ENCODE data around the gene CENPT. TPM values are rescaled to one million over a fixed set of nuclear protein-coding genes. Genes with fewer than 3 reads are reported as not detected.

CENPT gene
- total and polyA plus RNA-seq, 2 of the 8 experiments (the other 6 are each of a cell fraction or from before 2014, with no cell fraction given), result 42.4 to 53.4 TPM

GRCh38 chr16:67868290-67868689 lies 20.8 kb upstream of the CENPT start:
- no peak overlapping the region for H3K9ac ChIP-seq (replicated peaks in 1 of 4; ENCODE audit: extremely low read depth in 1 of 4, low read depth in 3 of 4, low read length in 3 of 4)
- H3K79me2 ChIP-seq (ENCODE audit: control insufficient read depth in 1 of 2, insufficient read depth in 2 of 2, low read length in 2 of 2), result peaks cover 0 to 9% of the 10 kb centered on the region in 2 experiments; a peak in 2 of 4 replicates
- WGBS, 2 experiments (ENCODE audit: extremely low coverage in 1 of 2, insufficient coverage in 1 of 2, insufficient read length in 1 of 2, insufficient replicate concordance in 2 of 2, low coverage in 1 of 2, low lambda C conversion rate in 2 of 2, missing lambda C conversion rate in 1 of 2), result 98% methylated on average over 6 of the region's 6 CpGs; no CpG with 5 or more reads in 1 of the 2 experiments

More at GRCh38 chr16:67868290-67868689, 20.8 kb upstream of the CENPT start:
- peak overlapping the region; percentile 46 for H4K91ac ChIP-seq (replicated peaks; ENCODE audit: insufficient read length, low read length)
- H2BK12ac ChIP-seq (ENCODE audit: low read depth, low read length), result no peak overlapping the region
- no peak overlapping the region for H3K18ac ChIP-seq (ENCODE audit: extremely low read depth, low read length)
- H2AK5ac ChIP-seq (ENCODE audit: low read depth, low read length), result no peak overlapping the region
- no peak overlapping the region for H3K56ac ChIP-seq (replicated peaks; ENCODE audit: insufficient read length, low read depth, low read length)
- H3K4me1 ChIP-seq (replicated peaks in 1 of 4; ENCODE audit: control insufficient read depth in 3 of 4, insufficient read depth in 4 of 4, low read length in 3 of 4), result no peaks in the 10 kb centered on the region; a peak in 2 of 7 replicates
- ChIA-PET CTCF (ENCODE audit: partially characterized antibody) (interaction anchor here (0.9 to 12.2 kb wide), 7 partner anchors 15 to 197 kb away, joined by 3 to 123 read pairs (median 4); partner anchors contain the start of genes CENPT and NUTF2), POLR2A (ENCODE audit: partially characterized antibody) (interaction anchor here (0.6 to 1.0 kb wide), 2 partner anchors 9 to 210 kb away, joined by 3 read pairs; no protein-coding TSS in a partner anchor)
- H3K4ac ChIP-seq (replicated peaks; ENCODE audit: insufficient read length, low read depth, low read length), result no peak overlapping the region
- H3K27ac ChIP-seq (ENCODE audit: low read depth, low read length), result no peak overlapping the region
- no peak overlapping the region for H3K4me3 ChIP-seq (ENCODE audit: extremely low read depth in 1 of 4, insufficient read depth in 2 of 4, low read depth in 3 of 4, low read length in 4 of 4)
- no peak overlapping the region for H2BK120ac ChIP-seq (replicated peaks; ENCODE audit: low read depth, low read length)
- no peak for TF ChIP-seq JUN (IDR thresholded peaks at IDR 0.05; ENCODE audit: low read depth, low read length)
- no peak for TF ChIP-seq SP2 (IDR thresholded peaks at IDR 0.05; ENCODE audit: low read length)
- TF ChIP-seq CTCF (IDR thresholded peaks at IDR 0.05; ENCODE audit: control extremely low read depth in 1 of 3, insufficient read depth in 1 of 3, low read depth in 1 of 3, low read length in 3 of 3), result no peak
- no peak for TF ChIP-seq TBP (IDR thresholded peaks at IDR 0.05; ENCODE audit: low read depth, low read length)
- H3K14ac ChIP-seq (ENCODE audit: insufficient read length), result no peak overlapping the region
- H3K36me3 ChIP-seq (ENCODE audit: control insufficient read depth in 2 of 4, insufficient read depth in 4 of 4, low read length in 3 of 4), result peaks cover 14 to 51% (median 28%) of the 10 kb centered on the region in 4 experiments
- peaks cover 10 to 16% of the 10 kb centered on the region in 2 experiments for H4K20me1 ChIP-seq (replicated peaks in 1 of 2; ENCODE audit: control insufficient read depth in 1 of 2, insufficient read depth in 2 of 2, low read length in 2 of 2)
- peaks cover 7% of the 10 kb centered on the region for H3K79me1 ChIP-seq (ENCODE audit: low read depth, low read length)
- H2BK5ac ChIP-seq (ENCODE audit: low read depth, low read length), result no peak overlapping the region
- no peaks in the 10 kb centered on the region for H3K9me3 ChIP-seq (ENCODE audit: insufficient read depth in 2 of 2, low read depth in 1 of 2, low read length in 1 of 2)
- H2BK20ac ChIP-seq (ENCODE audit: low read length), result no peak overlapping the region
- FAIRE-seq (no peak), DNase-seq (ENCODE audit: low read depth in 1 of 2, low spot score in 2 of 2) (no peak)
- no peak overlapping the region for H3K4me2 ChIP-seq (ENCODE audit: insufficient read depth in 1 of 2, low read depth in 2 of 2, low read length in 2 of 2)
- H4K5ac ChIP-seq (ENCODE audit: insufficient read length, low read depth, low read length), result no peak overlapping the region
- H2AFZ ChIP-seq (ENCODE audit: low read length), result no peak overlapping the region
- no peak overlapping the region for H4K8ac ChIP-seq (ENCODE audit: extremely low read depth, insufficient read depth, low read length)
- H3K23ac ChIP-seq (ENCODE audit: insufficient read length), result no peak overlapping the region
- H3K23me2 ChIP-seq (ENCODE audit: low read depth, low read length), result peaks cover 2% of the 10 kb centered on the region; the same call in 1 of the 2 replicates
- no peak overlapping the region for H2BK15ac ChIP-seq (ENCODE audit: low read length)
- H3K27me3 ChIP-seq (replicated peaks in 1 of 4; ENCODE audit: control insufficient read depth in 3 of 4, extremely low read depth in 1 of 4, insufficient read depth in 3 of 4, low read length in 3 of 4), result no peaks in the 10 kb centered on the region
